Neural cell (in vitro differentiated cells): Measurements from ENCODE around the gene SLN.

ENCODE experiments used
- EP300 ChIP-seq: fragments of 450-650 bp; conservative IDR thresholded peaks from 2 replicates; pipeline ENCODE4 v1.6.1; 2014; ENCODE audit warnings: antibody characterized with exemption, mild to moderate bottlenecking, moderate library complexity; ENCODE audit not compliant: poor library complexity, severe bottlenecking
- POLR2AphosphoS5 ChIP-seq: IDR thresholded peaks from 2 replicates; pipeline ENCODE4 v1.6.1; 2012
- TF ChIP-seq, protein P1 (sequence below): fragments of 450-650 bp; IDR thresholded peaks from 2 replicates; pipeline ENCODE4 v1.5.1; 2014; ENCODE audit warnings: antibody characterized with exemption, mild to moderate bottlenecking, moderate library complexity; ENCODE audit not compliant: poor library complexity, severe bottlenecking

GRCh38 chr11:107695446-107695845 is 16.4 kb downstream of the SLN start:
- TF ChIP-seq POLR2AphosphoS5 (no peak), EP300 (no peak)
- TF ChIP-seq, protein P1, sequence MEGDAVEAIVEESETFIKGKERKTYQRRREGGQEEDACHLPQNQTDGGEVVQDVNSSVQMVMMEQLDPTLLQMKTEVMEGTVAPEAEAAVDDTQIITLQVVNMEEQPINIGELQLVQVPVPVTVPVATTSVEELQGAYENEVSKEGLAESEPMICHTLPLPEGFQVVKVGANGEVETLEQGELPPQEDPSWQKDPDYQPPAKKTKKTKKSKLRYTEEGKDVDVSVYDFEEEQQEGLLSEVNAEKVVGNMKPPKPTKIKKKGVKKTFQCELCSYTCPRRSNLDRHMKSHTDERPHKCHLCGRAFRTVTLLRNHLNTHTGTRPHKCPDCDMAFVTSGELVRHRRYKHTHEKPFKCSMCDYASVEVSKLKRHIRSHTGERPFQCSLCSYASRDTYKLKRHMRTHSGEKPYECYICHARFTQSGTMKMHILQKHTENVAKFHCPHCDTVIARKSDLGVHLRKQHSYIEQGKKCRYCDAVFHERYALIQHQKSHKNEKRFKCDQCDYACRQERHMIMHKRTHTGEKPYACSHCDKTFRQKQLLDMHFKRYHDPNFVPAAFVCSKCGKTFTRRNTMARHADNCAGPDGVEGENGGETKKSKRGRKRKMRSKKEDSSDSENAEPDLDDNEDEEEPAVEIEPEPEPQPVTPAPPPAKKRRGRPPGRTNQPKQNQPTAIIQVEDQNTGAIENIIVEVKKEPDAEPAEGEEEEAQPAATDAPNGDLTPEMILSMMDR, result no peak
